HG02610 (cell line): ENCODE results near the gene TALDO1.

Source experiments
- ATAC-seq: cut with Tn5 transposase; IDR thresholded peaks from one replicate; pipeline ENCODE4 v1.9.1; 2021; ENCODE audit warnings: mild to moderate bottlenecking, moderate library complexity; ENCODE audit not compliant: unreplicated experiment

Gene TALDO1

DNA sequence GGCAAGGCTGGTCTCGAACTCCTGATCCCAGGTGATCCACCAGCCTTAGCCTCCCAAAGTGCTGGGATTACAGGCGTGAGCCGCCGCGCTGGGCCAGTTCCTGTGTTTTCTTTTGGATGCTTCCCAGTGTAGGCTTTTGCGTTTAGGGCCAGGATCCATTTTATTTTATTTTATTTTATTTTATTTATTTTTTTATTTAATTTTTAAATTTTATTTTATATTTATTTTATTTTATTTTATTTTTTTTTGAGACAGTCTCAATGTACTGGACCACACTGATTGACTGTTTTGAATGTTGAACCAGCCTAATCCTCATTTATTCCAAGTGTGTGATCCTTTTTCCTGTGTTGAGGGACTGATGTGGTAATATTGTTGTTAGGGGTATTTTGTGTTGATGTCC lies 32.8 kb upstream of the TALDO1 start:
- ATAC-seq: no peak

DNA sequence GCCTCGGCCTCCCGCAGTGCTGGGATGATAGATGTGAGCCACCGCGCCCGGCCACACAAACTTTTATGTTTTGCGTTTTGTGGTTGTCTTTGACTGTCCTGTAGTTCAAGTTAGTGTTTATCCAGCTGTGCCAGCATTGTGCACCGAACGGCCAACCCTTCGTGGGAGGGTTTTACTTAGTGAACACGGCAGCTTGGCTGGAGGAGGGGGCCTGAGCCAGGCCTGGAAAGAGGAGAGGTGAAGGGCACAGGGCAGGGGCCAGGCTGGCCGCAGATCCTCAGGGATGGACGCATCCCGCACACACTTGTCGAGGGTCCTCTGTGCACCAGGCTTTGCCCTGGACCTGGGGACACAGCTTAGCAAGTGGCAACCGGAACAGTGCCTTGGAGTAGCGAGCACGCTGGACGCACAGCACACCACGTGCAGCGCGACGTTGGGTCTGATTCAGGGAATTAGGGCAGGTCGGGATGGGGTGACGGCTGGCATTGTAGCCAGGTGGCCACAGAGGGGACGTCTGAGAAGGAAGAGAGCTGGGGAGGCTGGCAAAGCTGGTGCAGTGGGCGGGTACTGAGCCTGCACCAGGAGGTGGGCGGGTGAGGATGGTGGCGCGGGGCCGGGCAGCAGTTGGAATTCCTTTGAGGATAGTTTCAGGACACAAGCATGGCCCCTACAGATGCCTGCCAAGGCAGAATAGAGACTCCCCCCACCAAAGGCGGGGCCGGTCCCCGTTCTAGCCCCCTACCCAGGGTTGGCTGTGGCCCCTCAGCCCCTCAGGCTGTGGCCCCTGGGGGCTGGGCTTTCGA lies 27.8 kb upstream of the TALDO1 start:
- ATAC-seq: no peak

DNA sequence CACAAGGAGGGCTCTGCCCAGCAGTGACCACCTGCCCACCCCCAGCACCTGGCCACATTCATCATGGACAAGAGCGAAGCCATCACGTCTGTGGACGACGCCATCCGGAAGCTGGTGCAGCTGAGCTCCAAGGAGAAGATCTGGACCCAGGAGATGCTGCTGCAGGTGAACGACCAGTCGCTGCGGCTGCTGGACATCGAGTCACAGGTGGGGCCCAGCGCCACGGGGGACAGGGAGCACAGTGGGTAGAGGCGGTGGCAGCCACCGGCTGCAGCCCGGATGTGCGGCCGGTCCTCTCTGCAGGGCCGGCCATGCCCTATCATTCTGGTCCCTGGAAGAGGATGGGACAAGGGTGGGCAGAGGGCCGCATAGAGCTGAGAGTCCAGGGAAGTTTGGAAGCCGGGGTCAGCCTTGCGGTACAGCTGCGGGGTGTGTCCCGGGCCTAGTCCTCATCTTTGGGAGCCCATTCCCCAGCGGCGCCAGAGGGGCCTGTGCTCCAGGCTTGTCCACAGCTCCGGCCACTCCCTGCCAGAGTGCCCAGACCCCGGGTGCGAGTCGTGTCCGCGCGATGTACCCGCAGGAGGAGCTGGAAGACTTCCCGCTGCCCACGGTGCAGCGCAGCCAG lies 27.1 kb upstream of the TALDO1 start:
- ATAC-seq: no peak

DNA sequence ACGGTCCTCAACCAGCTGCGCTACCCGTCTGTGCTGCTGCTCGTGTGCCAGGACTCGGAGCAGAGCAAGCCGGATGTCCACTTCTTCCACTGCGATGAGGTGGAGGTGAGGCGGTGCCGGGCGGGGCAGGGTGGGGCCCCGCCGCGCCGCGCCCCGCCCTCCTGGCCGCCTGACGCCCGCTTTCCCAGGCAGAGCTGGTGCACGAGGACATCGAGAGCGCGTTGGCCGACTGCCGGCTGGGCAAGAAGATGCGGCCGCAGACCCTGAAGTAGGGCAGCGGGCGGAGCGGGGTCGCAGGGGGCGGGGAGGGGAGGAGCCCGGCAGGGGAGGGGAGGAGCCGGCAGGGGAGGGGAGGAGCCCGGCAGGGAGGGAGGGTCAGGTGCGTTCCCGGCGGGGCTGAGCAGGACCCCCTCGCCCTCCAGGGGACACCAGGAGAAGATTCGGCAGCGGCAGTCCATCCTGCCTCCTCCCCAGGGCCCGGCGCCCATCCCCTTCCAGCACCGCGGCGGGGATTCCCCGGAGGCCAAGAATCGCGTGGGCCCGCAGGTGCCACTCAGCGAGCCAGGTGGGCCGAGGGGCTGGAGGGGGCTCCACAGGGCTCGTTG lies 26.5 kb upstream of the TALDO1 start:
- ATAC-seq: no peak

DNA sequence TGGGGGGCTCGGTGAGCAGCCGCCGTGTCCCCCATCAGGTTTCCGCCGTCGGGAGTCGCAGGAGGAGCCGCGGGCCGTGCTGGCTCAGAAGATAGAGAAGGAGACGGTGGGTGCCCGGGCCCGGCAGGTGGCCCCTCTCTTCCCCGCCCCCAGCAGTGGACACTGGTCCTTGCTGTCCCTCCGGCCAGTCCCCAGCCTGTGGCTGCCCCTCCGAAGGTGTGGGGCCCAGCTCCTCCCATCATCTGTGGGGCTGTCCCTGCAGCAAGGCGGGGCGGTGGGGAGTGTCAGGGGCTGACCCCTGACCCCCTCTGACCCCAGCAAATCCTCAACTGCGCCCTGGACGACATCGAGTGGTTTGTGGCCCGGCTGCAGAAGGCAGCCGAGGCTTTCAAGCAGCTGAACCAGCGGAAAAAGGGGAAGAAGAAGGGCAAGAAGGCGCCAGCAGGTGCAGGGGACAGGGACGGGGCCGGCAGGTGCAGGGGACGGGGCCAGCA lies 26.0 kb upstream of the TALDO1 start:
- no peak for ATAC-seq

DNA sequence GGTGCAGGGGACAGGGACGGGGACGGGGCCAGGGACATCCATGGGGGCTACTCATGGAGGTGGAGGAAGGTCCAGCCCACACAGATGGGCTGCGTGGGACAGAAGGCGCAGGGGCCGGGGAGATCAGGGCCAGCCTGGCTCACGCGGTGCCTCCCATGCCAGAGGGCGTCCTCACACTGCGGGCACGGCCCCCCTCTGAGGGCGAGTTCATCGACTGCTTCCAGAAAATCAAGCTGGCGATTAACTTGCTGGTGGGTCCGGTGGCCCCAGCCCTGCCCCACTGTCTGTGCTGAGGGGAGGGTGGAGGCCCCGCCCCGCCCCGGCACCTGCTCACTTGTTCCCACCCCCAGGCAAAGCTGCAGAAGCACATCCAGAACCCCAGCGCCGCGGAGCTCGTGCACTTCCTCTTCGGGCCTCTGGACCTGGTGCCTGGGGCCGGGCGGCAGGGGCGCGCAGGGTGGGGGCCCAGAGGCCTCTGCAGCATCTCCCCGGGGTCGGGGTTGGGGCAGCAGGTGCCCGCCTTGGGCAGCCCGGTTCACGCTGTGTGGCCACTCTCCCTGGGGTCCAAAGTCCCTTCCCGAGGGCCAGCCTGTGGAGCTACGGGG lies 25.4 kb upstream of the TALDO1 start:
- no peak for ATAC-seq

DNA sequence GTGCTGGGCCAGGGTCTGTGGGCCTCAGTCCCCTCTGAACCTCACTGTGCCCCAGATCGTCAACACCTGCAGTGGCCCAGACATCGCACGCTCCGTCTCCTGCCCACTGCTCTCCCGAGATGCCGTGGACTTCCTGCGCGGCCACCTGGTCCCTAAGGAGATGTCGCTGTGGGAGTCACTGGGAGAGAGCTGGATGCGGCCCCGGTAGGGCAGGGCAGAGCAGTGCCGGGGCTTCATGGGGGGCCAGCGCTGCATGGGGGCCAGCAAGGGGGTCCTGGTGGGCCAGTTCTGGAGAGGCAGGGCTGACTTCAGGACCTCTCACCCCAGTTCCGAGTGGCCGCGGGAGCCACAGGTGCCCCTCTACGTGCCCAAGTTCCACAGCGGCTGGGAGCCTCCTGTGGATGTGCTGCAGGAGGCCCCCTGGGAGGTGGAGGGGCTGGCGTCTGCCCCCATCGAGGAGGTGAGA lies 24.9 kb upstream of the TALDO1 start:
- no peak for ATAC-seq

DNA sequence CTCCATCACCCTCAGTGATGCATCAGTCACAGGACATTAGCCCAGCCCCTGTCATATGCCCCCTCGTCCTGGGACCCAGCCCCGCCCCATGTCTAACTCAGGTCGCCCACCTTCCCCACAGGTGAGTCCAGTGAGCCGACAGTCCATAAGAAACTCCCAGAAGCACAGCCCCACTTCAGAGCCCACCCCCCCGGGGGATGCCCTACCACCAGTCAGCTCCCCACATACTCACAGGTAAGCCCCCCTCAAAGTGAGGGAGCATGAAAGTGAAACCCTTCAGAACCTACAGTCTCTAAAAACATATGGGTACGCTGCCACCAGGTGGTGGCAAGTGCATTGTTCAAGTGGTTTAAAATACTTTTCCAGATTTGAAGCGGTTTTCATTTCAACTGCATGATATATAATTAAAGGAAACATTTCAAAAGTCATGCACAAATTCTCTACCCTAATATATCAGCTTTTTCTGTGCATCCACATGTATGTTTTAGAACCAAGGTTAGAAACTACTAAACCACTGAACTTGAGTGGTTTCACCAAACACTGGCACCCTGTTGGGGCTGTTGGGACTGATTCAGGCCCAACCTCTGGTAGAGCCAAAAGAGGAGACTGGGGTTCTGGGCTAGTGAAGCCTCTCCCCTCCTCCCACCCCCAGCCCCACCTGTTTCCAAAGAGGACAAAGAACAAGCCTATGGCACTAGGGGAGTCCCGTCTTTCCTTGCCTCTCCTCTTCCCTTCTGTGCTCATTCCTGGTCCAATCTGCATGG lies 24.0 kb upstream of the TALDO1 start:
- no peak for ATAC-seq

DNA sequence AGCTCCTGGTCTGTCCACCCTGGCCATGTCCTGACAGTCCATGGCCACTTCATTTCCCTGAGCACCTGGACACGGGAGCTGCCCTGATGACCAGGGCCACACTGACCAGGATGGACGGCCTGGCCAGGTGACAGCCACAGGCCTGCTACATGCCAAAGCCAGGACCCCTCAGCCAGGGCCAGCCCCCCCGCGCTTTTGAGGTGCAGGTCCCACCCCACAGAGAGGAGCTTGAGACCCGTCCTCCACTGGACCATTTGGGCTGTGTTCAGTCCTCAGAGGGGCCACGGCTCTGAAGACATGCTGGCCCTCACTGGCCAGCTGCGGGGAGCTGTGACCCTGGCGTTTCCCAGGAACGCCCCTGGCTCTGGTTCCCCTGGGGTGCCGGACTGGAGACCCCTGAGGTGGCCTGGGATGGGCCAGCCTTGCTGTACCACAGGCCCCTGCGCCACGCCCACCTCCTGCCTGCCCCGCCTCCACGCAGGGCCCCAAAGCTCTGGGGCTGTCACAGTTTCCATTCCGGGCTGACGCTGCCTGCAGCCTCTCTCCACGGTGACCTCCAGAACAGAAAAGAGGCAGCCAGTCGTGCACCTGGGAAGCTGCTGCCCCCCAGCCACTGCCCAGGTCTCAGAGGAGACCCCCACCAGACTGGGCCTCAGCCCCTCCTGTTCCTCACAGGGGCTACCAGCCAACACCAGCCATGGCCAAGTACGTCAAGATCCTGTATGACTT lies 23.1 kb upstream of the TALDO1 start:
- ATAC-seq: no peak

DNA sequence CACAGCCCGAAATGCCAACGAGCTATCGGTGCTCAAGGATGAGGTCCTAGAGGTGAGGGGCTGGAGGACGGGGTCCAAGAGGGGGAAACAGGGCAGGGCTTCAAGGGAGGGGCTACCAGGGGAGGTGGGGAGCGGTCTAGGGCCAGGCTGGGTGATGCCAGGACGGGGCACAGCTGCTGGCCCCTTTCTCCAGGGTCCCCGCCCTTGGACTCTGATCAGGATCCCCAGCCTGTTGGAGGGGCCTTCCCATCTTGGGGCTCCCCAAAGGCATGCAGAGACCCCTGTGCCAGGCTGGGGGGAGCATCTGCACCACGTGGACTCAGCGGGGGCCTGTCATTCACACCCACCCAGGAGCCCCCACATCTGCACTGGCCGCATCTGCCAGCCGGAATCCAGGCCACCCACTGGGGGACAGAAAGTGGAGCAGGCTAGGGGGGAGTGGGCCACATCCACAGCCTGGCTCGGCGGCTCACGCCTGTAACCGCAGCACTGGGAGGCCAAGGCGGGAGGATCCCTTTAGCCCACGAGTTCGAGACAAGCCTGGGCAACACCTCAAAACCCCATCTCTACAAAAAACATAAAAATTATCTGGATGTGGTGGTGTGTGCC lies 22.4 kb upstream of the TALDO1 start:
- no peak for ATAC-seq

DNA sequence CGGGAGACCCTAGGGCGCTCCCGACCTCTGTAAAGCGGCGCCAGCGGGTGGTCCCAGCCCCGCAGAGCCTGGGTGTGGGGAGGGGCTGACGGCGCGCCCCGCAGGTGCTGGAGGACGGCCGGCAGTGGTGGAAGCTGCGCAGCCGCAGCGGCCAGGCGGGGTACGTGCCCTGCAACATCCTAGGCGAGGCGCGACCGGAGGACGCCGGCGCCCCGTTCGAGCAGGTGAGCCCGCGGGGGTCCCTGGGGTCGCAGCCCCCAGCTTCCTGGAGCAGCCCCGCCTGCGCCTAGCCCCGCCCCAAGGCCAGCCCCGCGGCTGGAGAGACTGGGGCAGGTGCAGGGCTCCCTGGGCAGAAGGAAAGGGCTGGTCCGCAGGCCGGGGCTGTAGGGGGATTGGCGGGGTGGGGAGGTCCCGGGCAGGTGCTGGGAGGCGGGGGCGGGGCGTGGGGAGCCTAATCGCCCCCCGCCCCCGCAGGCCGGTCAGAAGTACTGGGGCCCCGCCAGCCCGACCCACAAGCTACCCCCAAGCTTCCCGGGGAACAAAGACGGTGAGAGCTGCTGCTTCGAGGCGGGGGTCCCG lies 21.6 kb upstream of the TALDO1 start:
- ATAC-seq: no peak

DNA sequence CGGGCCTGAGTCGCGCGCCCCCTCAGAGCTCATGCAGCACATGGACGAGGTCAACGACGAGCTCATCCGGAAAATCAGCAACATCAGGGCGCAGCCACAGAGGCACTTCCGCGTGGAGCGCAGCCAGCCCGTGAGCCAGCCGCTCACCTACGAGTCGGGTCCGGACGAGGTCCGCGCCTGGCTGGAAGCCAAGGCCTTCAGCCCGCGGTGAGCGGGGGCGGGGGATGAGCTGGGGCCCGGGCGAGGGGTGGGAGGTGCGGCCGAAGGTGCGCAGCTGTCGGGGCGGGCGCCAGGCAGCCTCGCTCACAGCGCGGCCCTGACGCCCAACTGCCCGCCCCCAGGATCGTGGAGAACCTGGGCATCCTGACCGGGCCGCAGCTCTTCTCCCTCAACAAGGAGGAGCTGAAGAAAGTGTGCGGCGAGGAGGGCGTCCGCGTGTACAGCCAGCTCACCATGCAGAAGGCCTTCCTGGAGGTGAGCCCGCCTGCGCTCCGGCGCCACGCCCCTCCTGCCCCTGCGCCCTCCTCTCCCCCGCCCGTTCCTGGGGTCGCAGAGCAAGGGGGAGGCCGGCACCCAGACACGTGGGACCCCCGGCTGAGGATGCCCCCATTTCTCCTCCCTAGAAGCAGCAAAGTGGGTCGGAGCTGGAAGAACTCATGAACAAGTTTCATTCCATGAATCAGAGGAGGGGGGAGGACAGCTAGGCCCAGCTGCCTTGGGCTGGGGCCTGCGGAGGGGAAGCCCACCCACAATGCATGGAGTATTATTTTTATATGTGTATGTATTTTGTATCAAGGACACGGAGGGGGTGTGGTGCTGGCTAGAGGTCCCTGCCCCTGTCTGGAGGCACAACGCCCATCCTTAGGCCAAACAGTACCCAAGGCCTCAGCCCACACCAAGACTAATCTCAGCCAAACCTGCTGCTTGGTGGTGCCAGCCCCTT lies 20.7 kb upstream of the TALDO1 start:
- ATAC-seq: no peak

DNA sequence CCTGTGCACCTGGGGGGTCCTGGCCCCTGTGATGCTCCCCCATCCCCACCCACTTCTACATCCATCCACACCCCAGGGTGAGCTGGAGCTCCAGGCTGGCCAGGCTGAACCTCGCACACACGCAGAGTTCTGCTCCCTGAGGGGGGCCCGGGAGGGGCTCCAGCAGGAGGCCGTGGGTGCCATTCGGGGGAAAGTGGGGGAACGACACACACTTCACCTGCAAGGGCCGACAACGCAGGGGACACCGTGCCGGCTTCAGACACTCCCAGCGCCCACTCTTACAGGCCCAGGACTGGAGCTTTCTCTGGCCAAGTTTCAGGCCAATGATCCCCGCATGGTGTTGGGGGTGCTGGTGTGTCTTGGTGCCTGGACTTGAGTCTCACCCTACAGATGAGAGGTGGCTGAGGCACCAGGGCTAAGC lies 20.0 kb upstream of the TALDO1 start:
- ATAC-seq: no peak

DNA sequence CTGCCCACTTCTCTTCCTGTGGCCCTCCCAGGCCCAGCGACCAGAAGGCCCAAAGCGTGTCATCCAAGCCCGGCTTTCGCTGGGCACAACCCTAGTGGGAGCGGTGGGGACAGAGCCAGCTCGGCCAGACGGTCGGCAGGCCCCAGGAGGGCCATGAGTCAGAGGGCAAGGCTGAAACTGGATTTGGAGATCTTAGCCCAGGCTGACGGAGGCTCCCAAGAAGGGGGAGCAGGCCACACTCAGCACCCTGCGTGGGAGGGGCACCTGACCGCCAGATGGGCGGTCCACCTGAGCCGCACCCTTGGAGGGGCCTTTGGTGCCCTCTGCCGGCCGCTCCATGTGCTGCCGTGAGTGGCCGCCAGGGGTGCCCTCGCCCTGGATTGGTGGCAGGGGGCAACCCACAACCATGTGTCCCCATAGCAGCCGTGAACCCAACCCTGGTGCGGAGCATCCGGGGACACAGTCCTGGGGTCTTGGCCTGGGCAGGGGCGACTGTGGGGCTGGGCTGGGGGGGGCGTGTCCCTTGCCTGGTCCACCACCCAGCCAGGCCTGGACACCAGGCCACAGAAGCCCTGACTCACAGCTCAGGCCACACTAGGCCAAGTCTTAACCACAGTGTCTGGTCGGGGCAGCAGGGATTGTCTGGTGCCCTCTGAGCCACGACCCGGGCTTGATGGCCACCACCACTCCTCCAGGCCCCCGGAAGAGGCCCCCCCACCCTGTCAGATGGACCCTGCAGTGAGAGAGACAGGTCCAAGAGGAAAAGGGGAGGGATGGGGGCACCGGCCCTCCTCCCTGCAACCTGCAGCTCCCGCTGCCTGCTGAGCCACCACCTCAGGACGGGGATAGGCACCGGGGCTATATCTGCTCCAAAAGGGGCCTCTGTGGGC lies 19.2 kb upstream of the TALDO1 start:
- no peak for ATAC-seq

DNA sequence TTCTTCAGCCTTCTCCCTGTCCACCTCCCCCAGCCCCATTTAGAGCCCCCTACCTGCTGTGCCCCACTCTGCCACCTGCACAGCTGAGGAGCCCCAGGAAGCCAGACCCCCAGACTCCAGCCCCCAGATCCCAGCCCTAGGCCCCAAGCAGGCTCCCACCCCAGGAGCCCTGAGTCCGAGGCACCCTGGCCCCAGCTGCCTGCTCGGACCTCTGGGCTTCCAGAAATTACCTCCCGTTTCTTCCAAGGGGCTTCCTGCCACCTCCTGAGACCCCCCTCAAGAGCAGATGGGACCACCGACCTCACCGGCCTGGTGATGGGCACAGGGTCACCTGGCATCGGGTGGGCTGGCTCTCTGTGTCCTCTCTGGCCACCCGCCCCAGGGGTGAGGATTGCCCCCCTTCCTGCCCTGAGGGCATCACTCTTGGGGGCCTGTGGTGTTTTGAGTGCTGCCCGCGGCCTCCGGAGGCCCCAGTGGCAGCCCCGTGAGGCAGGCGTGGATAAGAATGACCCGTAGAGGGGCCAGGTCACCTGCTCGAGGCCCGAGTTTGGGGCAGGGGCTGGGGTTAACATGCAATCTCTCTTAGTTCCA lies 18.3 kb upstream of the TALDO1 start:
- ATAC-seq: no peak

DNA sequence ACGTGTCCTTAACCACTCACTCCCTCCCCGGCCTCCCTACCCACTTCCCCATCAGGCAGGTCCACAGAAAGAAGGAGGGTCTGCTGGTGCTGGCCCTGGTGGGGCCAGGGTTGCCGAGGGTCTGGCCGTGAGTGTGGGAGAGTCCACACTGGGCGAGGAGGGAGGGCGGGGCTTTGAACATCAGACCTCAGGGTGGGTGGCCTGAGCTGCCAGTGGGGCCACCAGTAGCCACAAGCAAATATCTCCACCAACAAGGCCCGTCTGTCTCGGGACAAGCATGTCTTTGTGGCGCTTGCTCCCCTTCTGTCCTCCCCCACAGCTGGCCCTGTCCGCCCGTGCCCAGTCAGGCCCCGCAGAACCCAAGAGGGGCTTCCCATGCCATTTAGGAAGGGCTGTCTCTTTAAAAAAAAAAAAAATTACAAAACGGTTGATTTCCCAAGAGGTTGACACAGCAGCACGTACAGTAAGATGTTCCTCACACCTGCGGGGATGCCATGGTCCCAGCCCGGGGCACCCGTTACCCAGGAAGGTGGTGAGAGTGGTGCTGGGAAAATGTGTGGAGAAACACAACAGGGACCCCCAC lies 17.7 kb upstream of the TALDO1 start:
- no peak for ATAC-seq

DNA sequence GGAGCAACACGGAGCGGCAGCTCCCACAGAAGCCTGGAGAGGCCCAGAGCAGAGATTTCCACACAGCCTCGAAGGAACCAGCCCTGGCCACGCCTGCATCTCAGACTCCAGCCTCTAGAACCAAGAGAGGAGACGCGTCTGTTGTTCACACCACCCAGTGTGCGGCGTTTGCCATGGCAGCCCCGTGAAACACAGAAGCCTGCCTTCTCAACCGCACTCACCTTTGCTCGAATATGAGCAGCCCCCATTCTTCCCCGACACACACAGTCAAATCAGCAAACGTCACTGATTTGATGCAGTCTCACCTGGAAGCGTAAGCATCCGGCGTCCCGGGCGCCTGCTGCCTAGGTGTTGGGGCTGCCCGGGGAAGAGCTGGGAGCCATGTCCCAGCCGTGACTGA lies 14.2 kb upstream of the TALDO1 start:
- no peak for ATAC-seq
